Astrocyte (in vitro differentiated cells and primary cell): ENCODE results near the gene NUP107. TPM values are rescaled to one million over a fixed set of nuclear protein-coding genes. Genes with fewer than 3 reads are reported as not detected.

Experiments
- DNase-seq: peaks from one replicate; pipeline ENCODE4 v3.0.0-alpha.2; 2010; ENCODE audit warnings: low read depth
- FAIRE-seq: peaks from 2 replicates; lab custom pipeline; 2011; peaks lifted over from hg19 to GRCh38; lab: Jason Lieb, UNC
- H2AFZ ChIP-seq: 2 replicates; pipeline ENCODE4 v1.6.0; 2012; ENCODE audit warnings: low read depth, low read length, inconsistent platforms
- H3K27ac ChIP-seq: 2 replicates; pipeline ENCODE4 v1.5.1; 2011; ENCODE audit warnings: low read depth, low read length, inconsistent platforms
- H3K27me3 ChIP-seq: 2 replicates; pipeline ENCODE4 v1.6.0; 2011; ENCODE audit warnings: low read length, inconsistent platforms; ENCODE audit not compliant: insufficient read depth
- H3K36me3 ChIP-seq: 2 replicates; pipeline ENCODE4 v1.5.1; 2011; ENCODE audit warnings: low read length, inconsistent platforms; ENCODE audit not compliant: insufficient read depth
- H3K4me1 ChIP-seq: 2 replicates; pipeline ENCODE4 v1.5.1; 2011; ENCODE audit warnings: low read length, inconsistent platforms; ENCODE audit not compliant: insufficient read depth
- H3K4me2 ChIP-seq: 2 replicates; pipeline ENCODE4 v1.6.0; 2012; ENCODE audit warnings: low read length, inconsistent platforms
- H3K4me3 ChIP-seq: 2 replicates; pipeline ENCODE4 v1.5.1; 2011; ENCODE audit warnings: low read depth, mild to moderate bottlenecking, low read length, inconsistent platforms; ENCODE audit not compliant: insufficient read depth
- H3K79me2 ChIP-seq: 2 replicates; pipeline ENCODE4 v1.6.0; 2012; ENCODE audit warnings: mild to moderate bottlenecking, low read length, inconsistent platforms; ENCODE audit not compliant: insufficient read depth
- H3K9ac ChIP-seq: 2 replicates; pipeline ENCODE4 v1.6.0; 2012; ENCODE audit warnings: mild to moderate bottlenecking, low read length, inconsistent platforms
- H3K9me3 ChIP-seq: 2 replicates; pipeline ENCODE4 v1.5.1; 2012; ENCODE audit warnings: low read depth, mild to moderate bottlenecking, low read length, inconsistent platforms; ENCODE audit not compliant: insufficient read depth
- H4K20me1 ChIP-seq: 2 replicates; pipeline ENCODE4 v1.6.0; 2012; ENCODE audit warnings: low read length, inconsistent platforms; ENCODE audit not compliant: insufficient read depth
- H3K27ac Mint-ChIP-seq: one replicate; pipeline ENCODE4 v1.8.0; 2021; ENCODE audit warnings: mild to moderate bottlenecking, mixed read lengths; ENCODE audit not compliant: unreplicated experiment
- H3K27me3 Mint-ChIP-seq: one replicate; pipeline ENCODE4 v1.8.0; 2021; ENCODE audit warnings: low read depth, mixed read lengths; ENCODE audit not compliant: unreplicated experiment
- H3K36me3 Mint-ChIP-seq: one replicate; pipeline ENCODE4 v1.8.0; 2021; ENCODE audit warnings: low read depth, mixed read lengths; ENCODE audit not compliant: unreplicated experiment
- H3K4me1 Mint-ChIP-seq: one replicate; pipeline ENCODE4 v1.8.0; 2021; ENCODE audit warnings: low read depth, mixed read lengths; ENCODE audit not compliant: unreplicated experiment
- H3K4me3 Mint-ChIP-seq: one replicate; pipeline ENCODE4 v1.8.0; 2021; ENCODE audit warnings: mild to moderate bottlenecking, moderate library complexity, mixed read lengths; ENCODE audit not compliant: unreplicated experiment
- H3K9me3 Mint-ChIP-seq: one replicate; pipeline ENCODE4 v1.8.0; 2021; ENCODE audit warnings: mild to moderate bottlenecking, mixed read lengths; ENCODE audit not compliant: unreplicated experiment
- EZH2 ChIP-seq: IDR thresholded peaks from 2 replicates; pipeline ENCODE4 v1.6.1; 2012; ENCODE audit warnings: mild to moderate bottlenecking, low read length, inconsistent platforms; ENCODE audit not compliant: insufficient read depth
- total RNA-seq: library from RNA; stranded (reverse); gene quantifications from 2 replicates; pipeline ENCODE4 v1.2.1, GENCODE V29; 2021
- TF ChIP-seq, protein P1 (sequence below): IDR thresholded peaks from 2 replicates; pipeline ENCODE4 v1.5.1; 2011; ENCODE audit warnings: low read depth, mild to moderate bottlenecking, inconsistent platforms, low read length, moderate library complexity; ENCODE audit not compliant: insufficient read depth

Gene NUP107
- total RNA-seq, 1 donor from 2014 or later: 42.8 TPM

DNA sequence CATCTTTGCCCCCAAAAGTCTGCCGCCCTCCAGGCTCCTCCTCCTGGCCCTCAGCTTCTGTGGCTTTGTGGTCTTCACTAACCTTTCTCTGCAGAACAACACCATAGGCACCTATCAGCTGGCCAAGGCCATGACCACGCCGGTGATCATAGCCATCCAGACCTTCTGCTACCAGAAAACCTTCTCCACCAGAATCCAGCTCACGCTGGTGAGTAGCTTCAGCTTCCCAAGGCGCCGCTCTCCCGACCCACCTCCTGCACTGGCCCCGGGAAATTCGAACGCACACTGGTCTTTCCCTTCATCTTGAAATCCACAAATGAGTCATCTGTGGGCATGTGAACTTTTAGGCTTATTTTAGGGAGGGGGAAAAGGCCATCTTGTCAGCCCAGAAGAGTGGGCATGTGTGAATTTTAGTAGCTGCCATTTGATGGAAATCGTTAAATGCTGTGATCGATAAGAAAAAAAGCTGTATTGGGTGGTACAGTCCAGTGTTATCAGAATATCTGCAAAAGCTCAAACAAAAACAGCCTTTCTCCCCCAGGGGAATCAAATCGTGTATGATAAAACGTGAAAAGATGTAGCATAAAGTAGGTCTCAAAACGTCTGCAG, 59.9 kb downstream of the NUP107 start:
- Histone ChIP-seq H4K20me1 (no peaks in the 10 kb centered on the region), H3K27ac (peak overlapping the region; percentile 75), H3K36me3 (peaks cover 2% of the 10 kb centered on the region), H3K79me2 (peaks cover 20% of the 10 kb centered on the region), H3K4me3 (peak overlapping the region; percentile 93), H3K4me2 (peak overlapping the region; percentile 99), H2AFZ (peak overlapping the region; percentile 86), H3K4me1 (peaks cover 8% of the 10 kb centered on the region), H3K9me3 (no peaks in the 10 kb centered on the region), H3K27me3 (no peaks in the 10 kb centered on the region), H3K9ac (peak overlapping the region; percentile 87)
- H3K9me3 Mint-ChIP-seq: no peaks in the 10 kb centered on the region
- H3K27me3 Mint-ChIP-seq: no peaks in the 10 kb centered on the region
- peak overlapping the region; percentile 99 for H3K4me3 Mint-ChIP-seq
- DNase-seq (peak; percentile 45), FAIRE-seq (no peak)
- peaks cover 7% of the 10 kb centered on the region for H3K36me3 Mint-ChIP-seq
- H3K27ac Mint-ChIP-seq: peak overlapping the region; percentile 67
- peaks cover 17% of the 10 kb centered on the region for H3K4me1 Mint-ChIP-seq
- TF ChIP-seq, protein P1, sequence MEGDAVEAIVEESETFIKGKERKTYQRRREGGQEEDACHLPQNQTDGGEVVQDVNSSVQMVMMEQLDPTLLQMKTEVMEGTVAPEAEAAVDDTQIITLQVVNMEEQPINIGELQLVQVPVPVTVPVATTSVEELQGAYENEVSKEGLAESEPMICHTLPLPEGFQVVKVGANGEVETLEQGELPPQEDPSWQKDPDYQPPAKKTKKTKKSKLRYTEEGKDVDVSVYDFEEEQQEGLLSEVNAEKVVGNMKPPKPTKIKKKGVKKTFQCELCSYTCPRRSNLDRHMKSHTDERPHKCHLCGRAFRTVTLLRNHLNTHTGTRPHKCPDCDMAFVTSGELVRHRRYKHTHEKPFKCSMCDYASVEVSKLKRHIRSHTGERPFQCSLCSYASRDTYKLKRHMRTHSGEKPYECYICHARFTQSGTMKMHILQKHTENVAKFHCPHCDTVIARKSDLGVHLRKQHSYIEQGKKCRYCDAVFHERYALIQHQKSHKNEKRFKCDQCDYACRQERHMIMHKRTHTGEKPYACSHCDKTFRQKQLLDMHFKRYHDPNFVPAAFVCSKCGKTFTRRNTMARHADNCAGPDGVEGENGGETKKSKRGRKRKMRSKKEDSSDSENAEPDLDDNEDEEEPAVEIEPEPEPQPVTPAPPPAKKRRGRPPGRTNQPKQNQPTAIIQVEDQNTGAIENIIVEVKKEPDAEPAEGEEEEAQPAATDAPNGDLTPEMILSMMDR: no peak
- TF ChIP-seq EZH2: no peak

DNA sequence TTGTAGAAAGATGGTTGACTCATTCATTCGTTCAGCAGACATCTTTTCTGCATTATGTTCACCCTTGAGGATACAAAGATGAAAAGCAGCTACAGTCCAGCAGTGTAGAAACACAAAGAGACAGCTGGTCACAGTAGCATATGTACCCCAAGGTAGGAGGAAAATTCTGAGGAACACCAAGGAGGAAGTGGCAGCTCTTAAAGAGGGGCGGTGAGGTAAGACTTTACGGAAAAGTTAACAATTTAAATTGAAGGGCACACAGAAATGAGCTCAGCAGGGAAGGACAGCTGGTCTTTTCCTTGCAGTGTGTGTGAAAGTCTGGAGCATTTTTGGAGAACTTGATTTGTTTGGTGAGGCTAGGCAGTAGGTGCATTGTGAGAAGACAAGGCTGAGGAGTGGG, 62.7 kb downstream of the NUP107 start:
- Mint-ChIP-seq H3K36me3 (peaks cover 14% of the 10 kb centered on the region), H3K4me3 (no peak overlapping the region), H3K27me3 (no peaks in the 10 kb centered on the region), H3K4me1 (peaks cover 13% of the 10 kb centered on the region), H3K27ac (no peak overlapping the region), H3K9me3 (no peaks in the 10 kb centered on the region)
- Histone ChIP-seq H4K20me1 (no peaks in the 10 kb centered on the region), H3K4me3 (no peak overlapping the region), H3K27me3 (no peaks in the 10 kb centered on the region), H3K4me1 (peaks cover 8% of the 10 kb centered on the region), H3K4me2 (no peak overlapping the region), H3K9me3 (no peaks in the 10 kb centered on the region), H2AFZ (no peak overlapping the region), H3K27ac (no peak overlapping the region), H3K36me3 (no peaks in the 10 kb centered on the region), H3K9ac (no peak overlapping the region), H3K79me2 (peaks cover 20% of the 10 kb centered on the region)
- TF ChIP-seq, protein P1: no peak
- FAIRE-seq (no peak), DNase-seq (no peak)

DNA sequence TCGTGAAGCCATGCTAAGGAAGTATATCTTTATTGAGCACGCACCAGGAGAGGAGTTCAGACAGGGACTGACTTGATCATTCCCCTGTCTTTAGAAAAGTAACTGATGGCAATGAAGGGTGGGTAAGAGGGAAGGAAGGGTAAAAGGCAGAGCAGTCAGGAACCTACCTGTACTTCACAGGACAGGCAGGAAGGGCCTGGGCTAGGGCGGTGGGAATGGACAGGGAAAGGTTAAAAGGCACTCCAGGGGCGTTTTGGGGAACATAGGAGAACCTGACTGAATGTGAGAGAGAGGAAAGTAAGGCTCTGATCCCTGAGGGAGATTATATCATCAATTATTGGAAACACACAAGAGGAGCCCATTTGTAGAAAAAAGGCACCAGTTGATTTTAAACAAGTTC, 63.1 kb downstream of the NUP107 start:
- Histone ChIP-seq H3K4me2 (no peak overlapping the region), H3K9me3 (no peaks in the 10 kb centered on the region), H3K4me3 (no peak overlapping the region), H4K20me1 (no peaks in the 10 kb centered on the region), H3K27ac (no peak overlapping the region), H2AFZ (no peak overlapping the region), H3K27me3 (no peaks in the 10 kb centered on the region), H3K79me2 (peaks cover 20% of the 10 kb centered on the region), H3K4me1 (peaks cover 8% of the 10 kb centered on the region), H3K36me3 (no peaks in the 10 kb centered on the region), H3K9ac (no peak overlapping the region)
- no peak overlapping the region for H3K27ac Mint-ChIP-seq
- no peak for TF ChIP-seq EZH2
- TF ChIP-seq, protein P1: no peak
- H3K36me3 Mint-ChIP-seq: peaks cover 14% of the 10 kb centered on the region
- DNase-seq: no peak
- H3K9me3 Mint-ChIP-seq: no peaks in the 10 kb centered on the region
- no peaks in the 10 kb centered on the region for H3K27me3 Mint-ChIP-seq
- peaks cover 13% of the 10 kb centered on the region for H3K4me1 Mint-ChIP-seq
- H3K4me3 Mint-ChIP-seq: no peak overlapping the region
- no peak for FAIRE-seq
